HG03521 (cell line): Measurements from ENCODE around the gene TEX48.

Source experiments
- ATAC-seq: cut with Tn5 transposase; IDR thresholded peaks from one replicate; pipeline ENCODE4 v1.9.1; 2021; ENCODE audit warnings: mild to moderate bottlenecking, moderate library complexity; ENCODE audit not compliant: unreplicated experiment

Gene TEX48

GRCh38 chr9:114669961-114670360, 12.0 kb downstream of the TEX48 start:
- ATAC-seq = no peak

- ATAC-seq = no peak
Observed at GRCh38 chr9:114668146-114668545, 13.8 kb downstream of the TEX48 start.

GRCh38 chr9:114666851-114667250, 15.1 kb downstream of the TEX48 start:
- no peak for ATAC-seq

- no peak for ATAC-seq
Observed at GRCh38 chr9:114666401-114666800, 15.6 kb downstream of the TEX48 start.

GRCh38 chr9:114664181-114664580, 17.8 kb downstream of the TEX48 start:
- no peak for ATAC-seq

GRCh38 chr9:114662081-114662989, 19.7 kb downstream of the TEX48 start:
- ATAC-seq = peak; percentile 79

- no peak for ATAC-seq
Observed at GRCh38 chr9:114657705-114658104, 24.3 kb downstream of the TEX48 start, which contains the start of gene TEX53. Gene TEX53 (minus strand): TSS chr9:114657805. CDS start chr9:114657774, 31 bp downstream.

- ATAC-seq = no peak
Observed at GRCh38 chr9:114656301-114656700, 25.7 kb downstream of the TEX48 start.

- ATAC-seq = no peak
Observed at GRCh38 chr9:114655689-114656088, 26.3 kb downstream of the TEX48 start.

GRCh38 chr9:114653556-114654159, 28.3 kb downstream of the TEX48 start:
- ATAC-seq = peak; percentile 78

- no peak for ATAC-seq
Observed at GRCh38 chr9:114652776-114653555, 29.0 kb downstream of the TEX48 start.

GRCh38 chr9:114643896-114644295, 38.1 kb downstream of the TEX48 start:
- no peak for ATAC-seq

- ATAC-seq = no peak
Observed at GRCh38 chr9:114643001-114643400, 39.0 kb downstream of the TEX48 start.

- no peak for ATAC-seq
Observed at GRCh38 chr9:114641967-114642366, 40.0 kb downstream of the TEX48 start.

- ATAC-seq = no peak
Observed at GRCh38 chr9:114638404-114638803, 43.6 kb downstream of the TEX48 start.

- ATAC-seq = no peak
Observed at GRCh38 chr9:114634387-114634786, 47.6 kb downstream of the TEX48 start.

GRCh38 chr9:114633438-114634089, 48.4 kb downstream of the TEX48 start:
- no peak for ATAC-seq

- ATAC-seq = no peak
Observed at GRCh38 chr9:114631166-114631565, 50.8 kb downstream of the TEX48 start.

- ATAC-seq = no peak
Observed at GRCh38 chr9:114629563-114630090, 52.4 kb downstream of the TEX48 start.

- ATAC-seq = no peak
Observed at GRCh38 chr9:114627553-114627952, 54.4 kb downstream of the TEX48 start.
